ENCODE results near the gene ODR4. TPM values are rescaled to one million over a fixed set of nuclear protein-coding genes. Genes with fewer than 3 reads are reported as not detected.

ODR4 gene
- total and polyA plus RNA-seq, 2 of the 4 experiments (the other 2 are of a cell fraction) = 9.4 to 9.7 TPM

GRCh38 chr1:186426118-186426517 is 50.5 kb downstream of the ODR4 start:
- Histone ChIP-seq H3K18ac (ENCODE audit: low read depth, low read length) (no peak overlapping the region), H3K9ac (ENCODE audit: low read depth, low read length) (no peak overlapping the region), H3K9me1 (ENCODE audit: insufficient read depth, low read length) (no peaks in the 10 kb centered on the region), H2AK9ac (replicated peaks; ENCODE audit: low read depth, low read length, poor library complexity) (no peak overlapping the region), H2BK120ac (ENCODE audit: low read depth, low read length) (no peak overlapping the region), H3K14ac (replicated peaks; ENCODE audit: low read depth, low read length) (no peak overlapping the region), H3K23ac (ENCODE audit: low read depth, low read length) (no peak overlapping the region), H4K91ac (ENCODE audit: insufficient read depth, low read depth, low read length) (no peak overlapping the region), H2BK15ac (ENCODE audit: low read depth, low read length) (no peak overlapping the region), H4K20me1 (ENCODE audit: insufficient read depth, low read length) (no peaks in the 10 kb centered on the region), H3K56ac (ENCODE audit: extremely low read depth, insufficient read depth, low read length) (no peak overlapping the region), H3K9me3 (ENCODE audit: control insufficient read depth, insufficient read depth, low read length) (no peaks in the 10 kb centered on the region), H3K4me2 (ENCODE audit: low read depth, low read length) (no peak overlapping the region), H3K79me1 (ENCODE audit: low read depth in 1 of 2, low read length in 2 of 2) (no peaks in the 10 kb centered on the region), H2BK5ac (ENCODE audit: low read depth, low read length, poor library complexity, severe bottlenecking) (no peak overlapping the region), H3K4ac (ENCODE audit: low read depth, low read length) (no peak overlapping the region), H4K5ac (ENCODE audit: low read depth, low read length) (no peak overlapping the region), H2AK5ac (ENCODE audit: low read depth, low read length) (no peak overlapping the region), H3K27ac (ENCODE audit: insufficient read depth, low read length) (no peak overlapping the region), H2AFZ (replicated peaks; ENCODE audit: low read length, poor library complexity) (no peak overlapping the region), H3K27me3 (ENCODE audit: control insufficient read depth, insufficient read depth, low read length) (no peaks in the 10 kb centered on the region), H3K36me3 (ENCODE audit: control insufficient read depth, insufficient read depth, low read length) (no peaks in the 10 kb centered on the region), H3K4me3 (ENCODE audit: insufficient read depth, low read depth, low read length) (no peak overlapping the region), H4K8ac (ENCODE audit: low read depth in 2 of 2, low read length in 2 of 2) (no peak overlapping the region), H3K4me1 (ENCODE audit: control insufficient read depth, insufficient read depth, low read length) (peaks cover 4% of the 10 kb centered on the region), H2BK20ac (ENCODE audit: low read depth, low read length) (no peak overlapping the region)
- intact Hi-C loops (cut with micrococcal nuclease) = no loop called here
- no peak for TF ChIP-seq MAFK (IDR thresholded peaks at IDR 0.05; ENCODE audit: low read depth, low read length)
- no peak for TF ChIP-seq CEBPB (IDR thresholded peaks at IDR 0.05; ENCODE audit: low read depth, low read length)
- TF ChIP-seq BHLHE40 (IDR thresholded peaks at IDR 0.05; ENCODE audit: low read depth, low read length) = no peak
- TF ChIP-seq MAZ (IDR thresholded peaks at IDR 0.05; ENCODE audit: borderline replicate concordance, low read depth, low read length) = no peak
- TF ChIP-seq FOS (IDR thresholded peaks at IDR 0.05; ENCODE audit: low read depth, low read length) = no peak
- TF ChIP-seq CHD1 (IDR thresholded peaks at IDR 0.05; ENCODE audit: low read depth, low read length) = no peak
- no peak for TF ChIP-seq USF2 (IDR thresholded peaks at IDR 0.05; ENCODE audit: low read depth, low read length)
- in situ Hi-C loops (cut with MboI; ENCODE audit: low sequenced_read_pairs) = no loop called here
- no peak for DNase-seq
- dilution Hi-C loops (cut with HindIII; ENCODE audit: low sequenced_read_pairs, unreplicated experiment) = no loop called here
- no CpG with 5 or more reads among the region's 3 CpGs for WGBS, 2 experiments (ENCODE audit: extremely low coverage in 2 of 2, insufficient read length in 1 of 2)
- CTCF ChIA-PET = no interaction called here
- POLR2A ChIA-PET (ENCODE audit: unreplicated experiment) = no interaction called here
- no TSS peak for BruUV-seq (replicated peaks)
- no peak for ATAC-seq (ENCODE audit: low read depth)

All from IMR-90 (cell line).